Glomerular endothelial cell (primary cell): ENCODE measurements around the gene RPS25. TPM values are rescaled to one million over a fixed set of nuclear protein-coding genes. Genes with fewer than 3 reads are reported as not detected.
"Not testable (repeated sequence)": the region's sequence is repeated elsewhere in the genome, so short reads cannot be mapped to it uniquely, and the experiment has no call there.

ENCODE experiments used
- DNase-seq: peaks from one replicate; pipeline ENCODE4 v3.0.0-alpha.2; 2011; ENCODE audit warnings: low read depth, low spot score; ENCODE audit errors: extremely low read depth
- total RNA-seq: library from RNA; depleted of rRNA; stranded (reverse); fragments of >200 nt; gene quantifications from 2 replicates; pipeline ENCODE4 v1.2.3, GENCODE V29; 2015

Gene RPS25
- total RNA-seq, 1 donor from 2014 or later: 1,518 TPM

DNA sequence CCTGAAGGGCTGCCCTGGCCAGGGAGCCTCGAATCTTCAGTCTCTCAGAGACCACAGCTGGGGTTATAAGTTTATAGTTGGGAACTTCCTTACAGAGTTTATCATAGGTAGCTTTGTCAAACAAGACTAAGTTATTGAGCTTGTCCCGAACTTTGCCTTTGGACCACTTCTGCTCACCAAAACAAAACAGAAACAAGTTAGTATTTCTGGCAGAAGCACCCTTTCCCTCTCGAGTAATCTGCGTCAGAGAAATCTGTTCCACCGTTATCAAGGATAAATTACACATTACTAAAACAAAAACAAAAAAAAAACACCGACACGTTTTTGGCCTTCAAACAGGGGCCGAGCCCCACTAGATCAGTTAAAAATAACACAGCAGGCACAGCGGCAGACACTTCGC lies 766 bp downstream of the RPS25 start:
- not testable (repeated sequence) for DNase-seq

DNA sequence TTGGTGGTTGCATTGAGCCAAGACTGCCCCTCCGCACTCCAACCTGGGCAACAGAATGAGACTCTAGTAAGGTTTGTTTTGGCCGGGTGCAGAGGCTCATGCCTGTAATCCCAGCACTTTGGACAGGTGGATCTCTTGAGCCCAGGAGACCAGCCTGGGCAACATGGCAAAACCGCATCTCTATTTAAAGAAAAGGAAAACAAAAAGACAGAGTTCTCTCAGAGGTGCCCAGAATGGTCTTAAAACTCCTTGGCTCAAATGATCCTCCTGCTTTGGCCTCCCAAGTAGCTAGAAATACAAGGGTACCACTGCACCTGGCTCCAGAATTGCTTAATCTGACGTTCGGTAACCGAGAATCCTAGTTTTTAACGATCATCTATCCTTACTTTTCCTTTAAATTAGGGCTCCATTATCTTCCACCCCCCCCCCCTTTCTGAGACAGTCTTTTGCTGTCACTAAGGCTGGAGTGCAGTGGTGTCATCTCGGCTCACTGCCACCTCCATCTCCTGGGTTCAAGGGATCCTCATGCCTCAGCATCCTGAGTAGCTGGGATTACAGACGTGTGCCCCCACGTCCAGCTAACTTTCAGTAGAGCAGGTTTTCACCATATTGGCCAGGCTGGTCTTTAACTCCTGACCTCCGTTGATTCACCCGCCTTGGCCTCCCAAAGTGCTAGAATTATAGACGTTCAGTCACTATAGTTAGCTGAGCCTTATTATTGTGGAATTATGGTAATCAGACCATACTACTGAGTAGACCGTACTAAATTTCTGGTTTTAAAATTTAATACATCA lies 1.7 kb downstream of the RPS25 start:
- DNase-seq: no peak

DNA sequence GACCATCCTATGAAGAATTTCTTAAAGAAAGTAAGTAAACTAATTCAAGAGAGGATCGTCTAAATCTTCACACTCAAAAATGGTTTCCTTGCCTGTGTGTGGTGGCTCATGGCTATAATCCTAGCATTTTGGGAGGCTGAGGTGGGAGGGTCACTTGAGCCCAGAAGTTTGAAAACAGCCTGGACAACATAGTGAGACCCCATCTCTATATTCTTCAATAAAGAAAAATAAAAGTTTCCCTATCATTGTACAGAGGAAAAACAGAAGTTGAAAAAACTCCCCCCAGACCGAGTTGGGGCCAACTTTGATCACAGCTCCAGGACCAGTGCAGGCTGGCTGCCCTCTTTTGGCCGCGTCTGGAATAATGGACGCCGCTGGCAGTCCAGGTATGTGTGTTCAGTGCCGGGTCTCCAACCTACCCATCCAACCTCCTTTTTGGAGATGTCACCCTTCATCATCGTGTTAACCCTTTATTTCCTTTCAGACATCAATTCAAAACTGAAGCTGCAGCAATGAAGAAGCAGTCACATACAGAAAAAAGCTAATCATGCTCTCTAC lies 3.0 kb downstream of the RPS25 start:
- DNase-seq: no peak

DNA sequence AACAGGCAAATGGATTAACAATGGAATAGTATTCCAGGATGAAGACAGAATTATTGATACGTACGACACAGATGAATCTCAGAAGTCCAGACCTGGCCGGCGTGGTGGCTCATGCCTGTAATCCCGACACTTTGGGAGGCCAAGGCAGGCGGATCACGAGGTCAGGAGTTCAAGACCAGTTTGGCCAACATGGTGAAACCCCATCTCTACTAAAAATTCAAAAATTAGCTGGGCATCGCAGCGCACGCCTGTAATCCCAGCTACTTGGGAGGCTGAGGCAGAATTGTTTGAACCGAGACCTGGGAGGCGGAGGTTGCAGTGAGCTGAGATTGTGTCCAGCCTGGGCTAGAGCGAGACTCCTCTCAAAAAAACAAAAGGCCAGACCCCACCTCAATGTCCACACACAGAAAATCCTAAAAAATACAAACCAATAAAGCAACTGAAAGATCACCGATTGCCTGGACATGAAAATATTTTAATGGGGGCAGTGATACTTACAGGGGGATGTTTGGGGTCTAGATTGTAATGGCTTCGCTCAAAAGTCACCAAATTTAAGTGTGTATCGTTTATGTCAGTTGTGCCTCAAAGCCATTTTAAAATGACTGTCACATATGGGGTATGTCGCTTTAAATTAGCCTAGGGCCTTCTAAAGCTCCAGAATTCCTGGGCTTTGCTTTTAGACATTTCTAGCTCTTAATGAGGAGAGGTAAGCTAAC lies 3.8 kb downstream of the RPS25 start:
- no peak for DNase-seq

DNA sequence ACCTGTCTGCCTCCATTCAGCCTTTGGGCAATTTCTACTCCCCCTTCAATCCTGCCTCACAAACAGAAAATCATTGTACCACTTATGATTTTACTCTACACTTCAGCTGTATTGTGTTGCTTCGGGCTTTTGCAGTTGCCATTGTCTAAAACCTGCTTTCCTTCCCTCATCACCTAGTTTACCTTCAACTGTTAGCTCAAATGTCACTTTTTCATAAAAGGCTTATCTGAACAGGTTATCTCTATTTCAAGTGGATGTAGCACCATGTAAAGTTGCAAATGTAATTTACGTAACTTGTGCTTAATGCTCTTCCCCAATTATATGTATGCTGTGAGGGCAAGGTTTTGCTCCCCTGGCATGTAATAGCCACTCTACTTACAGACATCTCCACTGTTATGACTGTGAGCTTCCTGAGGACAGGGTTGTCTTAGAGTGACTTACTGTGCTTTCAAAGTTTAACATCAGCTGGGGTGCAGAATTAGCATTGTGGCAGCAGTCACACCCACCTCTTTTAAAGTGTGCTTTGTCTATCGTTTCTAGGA lies 5.4 kb downstream of the RPS25 start:
- DNase-seq: no peak

DNA sequence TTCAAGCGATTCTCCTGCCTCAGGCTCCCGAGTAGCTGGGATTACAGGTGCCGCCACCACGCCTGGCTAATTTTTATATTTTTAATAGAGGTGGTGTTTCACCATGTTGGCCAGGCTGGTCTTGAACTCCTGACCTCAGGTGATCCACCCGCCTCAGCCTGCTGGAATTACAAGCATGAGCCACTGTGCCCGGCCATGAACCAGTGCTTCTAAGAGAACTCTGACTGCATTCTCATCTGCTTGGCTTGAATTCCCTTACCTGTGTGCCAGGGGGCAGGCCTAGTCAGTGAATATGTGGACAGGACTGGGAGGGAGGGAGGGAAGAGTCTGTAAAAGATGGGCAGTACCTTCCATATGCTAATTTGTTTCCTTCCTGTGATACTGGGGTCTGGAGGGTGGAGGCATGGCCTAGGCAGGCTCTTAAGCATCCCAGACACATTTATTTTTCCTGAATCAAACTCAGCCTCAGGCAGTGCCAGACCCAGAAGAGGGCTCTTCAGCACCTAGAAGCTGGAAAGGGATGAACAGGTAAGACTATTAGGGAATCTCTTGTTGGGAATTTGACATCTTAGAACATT lies 6.6 kb downstream of the RPS25 start:
- no peak for DNase-seq

DNA sequence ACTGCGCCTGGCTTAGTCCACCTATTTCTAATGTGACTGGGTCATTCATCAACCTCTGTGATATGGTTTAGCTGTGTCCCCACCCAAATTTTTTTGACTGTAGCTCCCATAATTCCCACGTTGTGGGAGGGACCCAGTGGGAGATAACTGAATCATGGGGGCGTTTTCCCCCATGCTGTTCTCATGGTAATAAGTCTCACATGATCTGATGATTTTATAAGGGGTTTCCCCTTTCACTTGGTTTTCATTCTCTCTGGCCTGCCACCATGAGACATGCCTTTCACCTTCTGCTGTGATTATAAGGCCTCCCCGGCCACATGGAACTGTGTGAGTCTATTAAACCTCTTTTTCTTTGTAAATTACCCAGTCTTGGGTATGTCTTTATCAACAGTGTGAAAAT lies 11.5 kb downstream of the RPS25 start:
- DNase-seq: no peak

DNA sequence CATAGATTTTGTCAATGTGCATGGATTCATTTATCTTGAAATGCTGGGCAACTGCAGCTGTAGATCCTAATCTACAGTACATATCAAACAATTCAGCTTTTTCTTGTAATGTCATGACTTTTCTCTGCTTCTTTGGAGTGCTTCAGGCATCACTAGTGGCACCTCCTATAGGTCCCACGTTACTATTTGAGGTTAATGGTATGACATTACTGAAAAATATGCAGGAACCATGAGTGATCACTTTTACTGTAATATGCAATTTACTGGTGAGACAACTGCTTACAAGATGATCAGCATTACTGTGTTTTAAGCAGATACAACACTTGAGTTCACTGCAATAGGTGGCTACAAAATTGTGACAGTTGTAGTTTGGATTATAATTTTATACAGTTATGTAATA lies 17.2 kb downstream of the RPS25 start:
- DNase-seq: no peak

DNA sequence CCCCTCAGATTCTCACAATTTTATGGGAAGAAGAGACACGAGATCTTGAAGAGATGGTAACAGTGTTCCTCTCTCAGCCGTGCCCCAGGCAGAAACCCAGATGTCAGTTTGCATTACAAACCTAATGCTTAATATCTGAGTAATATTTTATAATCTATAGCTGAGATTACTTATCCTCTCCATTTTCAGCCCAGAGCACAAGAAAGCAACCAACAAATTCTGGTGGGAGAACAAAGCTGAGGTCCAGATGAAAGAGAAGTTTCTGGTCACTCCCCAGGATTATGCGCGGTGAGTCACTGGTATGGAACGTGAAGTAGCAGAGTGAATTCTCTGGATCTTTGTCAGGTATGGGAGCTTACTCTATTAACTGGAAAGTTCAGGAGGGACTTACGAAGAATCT lies 19.3 kb downstream of the RPS25 start:
- no peak for DNase-seq

DNA sequence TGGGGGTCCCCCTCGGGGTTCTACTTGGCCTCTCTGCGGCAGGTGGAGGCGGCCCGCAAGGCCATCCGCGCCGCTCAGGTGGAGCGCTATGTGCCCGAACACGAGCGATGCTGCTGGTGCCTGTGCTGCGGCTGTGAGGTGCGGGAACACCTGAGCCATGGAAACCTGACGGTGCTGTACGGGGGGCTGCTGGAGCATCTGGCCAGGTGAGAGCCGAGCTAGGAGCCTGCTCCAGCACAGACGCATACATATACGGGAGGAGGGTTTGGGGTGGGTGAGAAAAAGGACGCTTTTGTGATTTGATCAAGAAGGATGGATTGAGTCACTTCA lies 19.8 kb downstream of the RPS25 start:
- no peak for DNase-seq

DNA sequence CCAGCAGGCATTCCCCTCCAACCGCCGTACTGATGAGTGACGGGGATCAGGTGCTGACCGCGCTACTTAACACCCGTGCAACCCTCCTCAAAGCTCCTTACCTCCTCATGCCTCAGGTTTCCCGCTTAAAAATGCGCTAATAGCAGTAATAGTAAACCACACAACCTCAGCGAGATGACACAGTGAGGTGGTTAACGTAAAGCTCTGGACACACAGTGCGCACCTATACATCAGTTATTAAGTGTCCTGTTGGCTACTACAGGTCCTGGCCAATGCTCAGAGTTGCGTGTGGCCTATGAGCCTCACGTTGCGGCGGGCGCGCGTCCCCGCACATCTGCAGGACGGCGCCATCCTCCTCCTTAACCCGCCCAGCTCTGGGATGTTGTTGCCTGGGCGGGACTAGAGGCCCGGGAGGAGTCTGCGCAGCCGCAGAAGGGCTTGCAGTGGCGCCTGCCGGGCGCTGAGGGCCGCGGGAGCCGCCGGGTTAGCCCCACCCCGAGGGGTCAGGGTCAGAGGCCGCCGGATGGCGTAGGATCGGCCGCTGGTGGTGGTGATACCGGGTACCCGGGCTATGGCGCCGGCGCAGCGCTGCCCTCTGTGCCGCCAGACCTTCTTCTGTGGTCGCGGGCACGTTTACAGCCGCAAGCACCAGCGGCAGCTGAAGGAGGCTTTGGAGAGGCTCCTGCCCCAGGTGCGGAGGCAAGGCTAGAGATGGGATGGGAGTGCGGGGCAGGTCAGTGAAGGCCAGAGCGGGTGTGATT lies 20.3 kb downstream of the RPS25 start, which contains the start of gene CENATAC:
Gene CENATAC, plus strand, starts transcription at position 512 of the 761 bp plus-strand sequence. Its CDS starts 60 bp downstream, at position 572.
- no peak for DNase-seq

DNA sequence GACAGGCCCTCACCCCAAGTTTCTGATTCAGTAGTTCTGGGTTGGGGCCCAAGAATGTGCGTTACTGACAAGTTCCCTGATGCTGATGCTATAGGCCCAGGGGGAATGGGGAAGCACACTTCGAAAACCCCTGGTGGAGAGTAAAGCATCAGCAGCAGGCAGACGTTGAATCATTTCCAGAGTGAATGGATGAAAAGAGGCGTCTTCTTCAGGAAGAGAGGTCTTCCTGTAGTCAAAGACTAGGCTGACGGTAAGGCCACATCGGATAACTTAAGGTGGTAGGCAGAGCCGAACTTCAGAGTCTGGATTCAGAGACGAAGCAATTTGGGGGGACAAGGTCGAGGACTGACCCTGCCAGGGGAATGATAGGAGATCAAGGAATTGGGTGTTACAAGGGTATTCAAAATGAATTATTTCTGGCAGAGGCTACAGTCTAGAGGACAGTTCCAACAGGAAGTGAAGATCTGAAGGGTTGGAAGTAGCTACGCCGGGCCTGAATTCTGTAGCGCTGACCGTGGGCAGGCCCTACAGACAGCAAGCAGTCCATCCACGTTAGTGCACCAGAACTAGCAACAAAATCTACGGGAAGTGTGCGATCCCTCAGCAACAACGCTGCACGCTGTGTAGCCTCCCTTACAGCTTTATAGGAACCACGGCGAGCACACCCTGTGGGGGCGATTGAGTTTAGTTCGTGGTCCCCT lies 21.1 kb downstream of the RPS25 start:
- DNase-seq: no peak

DNA sequence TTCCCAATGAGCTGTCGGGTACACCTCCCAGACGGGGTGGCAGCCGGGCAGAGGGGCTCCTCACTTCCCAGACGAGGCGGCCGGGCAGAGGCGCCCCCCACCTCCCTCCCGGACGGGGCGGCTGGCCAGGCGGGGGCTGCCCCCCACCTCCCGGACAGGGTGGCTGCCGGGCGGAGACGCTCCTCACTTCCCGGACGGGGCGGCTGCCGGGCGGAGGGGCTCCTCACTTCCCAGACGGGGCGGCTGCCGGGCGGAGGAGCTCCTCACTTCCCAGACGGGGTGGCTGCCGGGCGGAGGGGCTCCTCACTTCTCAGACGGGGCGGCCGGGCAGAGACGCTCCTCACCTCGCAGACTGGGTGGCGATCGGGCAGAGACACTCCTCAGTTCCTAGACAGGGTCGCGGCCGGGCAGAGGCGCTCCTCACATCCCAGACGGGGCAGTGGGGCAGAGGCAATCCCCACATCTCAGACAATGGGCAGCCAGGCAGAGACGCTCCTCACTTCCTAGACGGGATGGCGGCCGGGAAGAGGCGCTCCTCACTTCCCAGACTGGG lies 26.6 kb downstream of the RPS25 start:
- not testable (repeated sequence) for DNase-seq

DNA sequence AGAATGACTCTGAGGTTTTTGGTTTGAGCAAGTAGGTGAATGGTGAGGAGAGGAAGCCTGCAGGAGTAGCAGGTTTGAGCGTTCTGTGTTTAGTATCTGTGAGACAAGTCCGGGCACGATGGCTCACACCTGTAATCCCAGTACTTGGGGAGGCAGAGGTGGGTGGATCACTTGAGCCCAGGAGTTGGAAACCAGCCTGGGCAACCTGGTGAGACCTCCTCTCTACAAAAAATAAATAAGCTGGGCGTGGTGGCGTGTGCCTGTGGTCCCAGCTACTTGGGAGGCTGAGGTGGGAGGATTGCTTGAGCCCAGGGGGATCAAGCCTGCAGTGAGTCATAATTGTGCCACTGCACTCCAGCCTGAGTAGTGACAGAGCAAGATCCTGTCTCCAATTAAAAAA lies 29.9 kb downstream of the RPS25 start:
- no peak for DNase-seq

DNA sequence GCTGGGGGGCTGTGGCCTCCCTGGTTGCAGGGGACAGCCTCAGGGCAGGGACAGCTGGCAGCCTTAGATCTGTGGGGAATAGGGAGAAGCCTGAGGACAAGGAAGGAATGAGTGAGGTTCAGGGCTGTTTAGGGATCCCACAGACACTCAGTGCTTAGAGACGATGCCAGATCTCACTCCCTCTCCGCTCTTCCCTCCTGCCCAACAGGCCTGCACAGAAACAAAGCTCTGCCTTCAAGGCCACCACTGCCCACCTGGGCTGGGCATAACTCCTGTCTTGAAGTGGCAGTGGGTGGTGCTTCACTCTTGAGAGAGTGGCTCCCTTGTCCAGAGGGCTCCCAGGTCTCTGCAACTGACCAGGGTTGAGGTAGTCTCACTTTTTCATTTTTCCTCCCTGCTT lies 33.3 kb downstream of the RPS25 start:
- no peak for DNase-seq

DNA sequence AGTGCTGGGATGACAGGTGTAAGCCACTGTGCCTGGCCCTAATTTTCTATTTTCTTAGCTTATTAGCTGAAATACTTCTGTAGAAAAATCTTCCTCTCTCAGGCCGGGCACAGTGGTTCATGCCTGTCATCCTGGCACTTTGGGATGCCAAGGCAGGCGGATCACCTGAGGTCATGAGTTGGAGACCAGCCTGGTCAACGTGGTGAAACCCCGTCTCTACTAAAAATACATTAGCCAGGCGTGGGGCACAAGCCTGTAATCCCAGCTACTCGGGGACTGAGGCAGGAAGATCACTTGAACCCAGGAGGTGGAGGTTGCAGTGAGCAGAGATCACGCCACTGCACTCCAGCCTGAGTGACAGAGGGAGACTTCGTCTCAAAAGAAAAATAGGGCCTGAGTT lies 33.8 kb downstream of the RPS25 start:
- DNase-seq: not testable (repeated sequence)

DNA sequence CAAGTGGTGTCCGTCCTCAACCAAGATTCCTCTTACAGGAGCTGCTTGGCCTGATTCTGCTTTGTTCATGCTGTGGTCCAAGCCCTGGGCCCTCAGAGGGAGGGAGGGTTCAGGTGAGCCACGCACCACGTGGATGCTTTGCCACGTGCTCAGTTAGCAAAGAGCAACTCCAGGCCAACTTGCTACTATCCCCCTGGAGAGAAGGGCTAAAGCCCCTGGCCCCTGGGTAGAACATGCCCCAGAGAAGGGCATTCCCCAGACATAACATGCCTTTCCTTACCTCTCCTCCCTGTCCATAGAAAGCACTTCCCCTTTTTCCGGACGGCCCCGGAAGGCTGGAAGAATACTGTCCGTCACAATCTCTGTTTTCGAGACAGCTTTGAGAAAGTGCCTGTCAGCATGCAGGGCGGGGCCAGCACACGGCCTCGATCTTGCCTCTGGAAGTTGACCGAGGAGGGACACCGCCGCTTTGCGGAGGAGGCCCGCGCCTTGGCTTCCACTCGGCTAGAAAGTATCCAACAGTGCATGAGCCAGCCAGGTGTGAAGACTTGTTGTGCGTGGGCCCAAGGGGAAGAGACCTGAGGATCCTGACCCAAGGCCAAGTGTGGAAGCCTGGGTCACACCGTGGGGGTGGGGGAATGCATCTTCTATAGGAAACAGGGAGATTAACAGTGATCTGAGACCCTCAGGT lies 37.8 kb downstream of the RPS25 start:
- no peak for DNase-seq

DNA sequence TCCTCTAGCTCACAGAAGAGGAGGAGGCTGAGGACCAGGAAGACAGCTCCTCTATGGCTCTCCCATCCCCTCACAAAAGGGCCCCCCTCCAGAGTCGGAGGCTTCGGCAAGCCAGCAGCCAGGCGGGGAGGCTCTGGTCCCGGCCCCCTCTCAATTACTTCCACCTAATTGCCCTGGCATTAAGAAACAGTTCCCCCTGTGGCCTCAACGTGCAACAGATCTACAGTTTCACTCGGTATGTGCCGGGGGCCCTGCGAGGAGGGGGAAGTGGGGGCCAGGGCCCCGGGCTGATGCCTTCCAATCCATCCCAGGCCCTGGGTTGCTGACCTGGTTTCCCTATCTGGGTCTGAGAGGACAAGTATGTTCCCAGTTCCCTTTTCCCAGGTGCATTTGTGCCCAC lies 38.7 kb downstream of the RPS25 start:
- DNase-seq: no peak
